Astrocyte of the cerebellum (primary cell): ENCODE measurements around the gene FGD4.

Experiments used
- DNase-seq: peaks from one replicate; pipeline ENCODE4 v3.0.0-alpha.2; 2011; ENCODE audit warnings: low read depth
- H3K4me3 ChIP-seq: 2 replicates; pipeline ENCODE4 v1.5.1; 2011; ENCODE audit warnings: mild to moderate bottlenecking, low read depth, low read length, moderate library complexity
- CTCF ChIP-seq: IDR thresholded peaks from 2 replicates; pipeline ENCODE4 v1.5.1; 2012; ENCODE audit warnings: low read length, low read depth, moderate library complexity, mild to moderate bottlenecking; ENCODE audit errors: missing control alignments
- in situ Hi-C: cut with HindIII; loops from 2 replicates; pipeline ENCODE4 v1.10.0; 2017; ENCODE audit warnings: low sequenced_read_pairs

Gene FGD4

GRCh38 chr12:32609966-32610365, 210.6 kb downstream of the FGD4 start:
- H3K4me3 ChIP-seq = no peak overlapping the region
- no peak for DNase-seq
- TF ChIP-seq CTCF = no peak
- in situ Hi-C loops = no loop called here

- TF ChIP-seq CTCF = no peak
- H3K4me3 ChIP-seq = no peak overlapping the region
- in situ Hi-C loops = no loop called here
- DNase-seq = no peak
Observed at GRCh38 chr12:32611986-32612385, 212.6 kb downstream of the FGD4 start.

GRCh38 chr12:32612658-32613614, 213.6 kb downstream of the FGD4 start:
- DNase-seq = no peak
- in situ Hi-C loops = no loop called here
- H3K4me3 ChIP-seq = no peak overlapping the region
- no peak for TF ChIP-seq CTCF

- no peak for DNase-seq
- no peak overlapping the region for H3K4me3 ChIP-seq
- in situ Hi-C loops = no loop called here
- TF ChIP-seq CTCF = no peak
Observed at GRCh38 chr12:32615441-32615840, 216.1 kb downstream of the FGD4 start.

GRCh38 chr12:32617534-32617933, 218.2 kb downstream of the FGD4 start:
- H3K4me3 ChIP-seq = no peak overlapping the region
- no peak for DNase-seq
- in situ Hi-C loops = no loop called here
- TF ChIP-seq CTCF = no peak

GRCh38 chr12:32618115-32618514, 218.8 kb downstream of the FGD4 start:
- DNase-seq = no peak
- in situ Hi-C loops = no loop called here
- H3K4me3 ChIP-seq = no peak overlapping the region
- TF ChIP-seq CTCF = no peak
